ENCODE data around the gene UBR2.

DNA sequence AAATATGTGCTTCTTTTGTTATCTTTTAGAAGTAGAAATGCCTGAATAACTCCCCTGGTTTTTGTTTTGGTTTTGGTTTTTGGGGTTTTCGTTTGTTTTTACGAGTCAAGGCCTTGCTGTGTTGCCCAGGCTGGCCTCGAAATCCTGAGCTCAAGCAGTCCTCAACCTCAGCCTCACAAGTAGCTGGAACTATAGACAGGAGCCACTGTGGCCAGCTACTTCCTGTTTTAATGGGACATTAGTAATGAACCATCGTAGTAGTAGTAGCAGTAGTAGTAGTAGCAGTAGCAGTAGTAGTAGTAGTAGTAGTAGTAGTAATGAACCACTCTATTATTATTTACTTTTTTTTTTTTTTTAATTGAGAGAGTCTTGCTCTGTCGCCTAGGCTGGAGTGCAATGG is 66.0 kb downstream of the UBR2 start:
- TF ChIP-seq TAF1 (IDR thresholded peaks at IDR 0.05; ENCODE audit: borderline replicate concordance, insufficient read depth, low read length) (no peak), POLR2AphosphoS5 (IDR thresholded peaks at IDR 0.05; ENCODE audit: low read depth, low read length) (no peak), SIN3A (IDR thresholded peaks at IDR 0.05; ENCODE audit: borderline replicate concordance, insufficient read depth, low read length) (no peak), FOXP2 (optimal IDR thresholded peaks at IDR 0.05; ENCODE audit: borderline replicate concordance, extremely low read depth, extremely low read length, insufficient read depth) (no peak)
- TF ChIP-seq, protein P1, sequence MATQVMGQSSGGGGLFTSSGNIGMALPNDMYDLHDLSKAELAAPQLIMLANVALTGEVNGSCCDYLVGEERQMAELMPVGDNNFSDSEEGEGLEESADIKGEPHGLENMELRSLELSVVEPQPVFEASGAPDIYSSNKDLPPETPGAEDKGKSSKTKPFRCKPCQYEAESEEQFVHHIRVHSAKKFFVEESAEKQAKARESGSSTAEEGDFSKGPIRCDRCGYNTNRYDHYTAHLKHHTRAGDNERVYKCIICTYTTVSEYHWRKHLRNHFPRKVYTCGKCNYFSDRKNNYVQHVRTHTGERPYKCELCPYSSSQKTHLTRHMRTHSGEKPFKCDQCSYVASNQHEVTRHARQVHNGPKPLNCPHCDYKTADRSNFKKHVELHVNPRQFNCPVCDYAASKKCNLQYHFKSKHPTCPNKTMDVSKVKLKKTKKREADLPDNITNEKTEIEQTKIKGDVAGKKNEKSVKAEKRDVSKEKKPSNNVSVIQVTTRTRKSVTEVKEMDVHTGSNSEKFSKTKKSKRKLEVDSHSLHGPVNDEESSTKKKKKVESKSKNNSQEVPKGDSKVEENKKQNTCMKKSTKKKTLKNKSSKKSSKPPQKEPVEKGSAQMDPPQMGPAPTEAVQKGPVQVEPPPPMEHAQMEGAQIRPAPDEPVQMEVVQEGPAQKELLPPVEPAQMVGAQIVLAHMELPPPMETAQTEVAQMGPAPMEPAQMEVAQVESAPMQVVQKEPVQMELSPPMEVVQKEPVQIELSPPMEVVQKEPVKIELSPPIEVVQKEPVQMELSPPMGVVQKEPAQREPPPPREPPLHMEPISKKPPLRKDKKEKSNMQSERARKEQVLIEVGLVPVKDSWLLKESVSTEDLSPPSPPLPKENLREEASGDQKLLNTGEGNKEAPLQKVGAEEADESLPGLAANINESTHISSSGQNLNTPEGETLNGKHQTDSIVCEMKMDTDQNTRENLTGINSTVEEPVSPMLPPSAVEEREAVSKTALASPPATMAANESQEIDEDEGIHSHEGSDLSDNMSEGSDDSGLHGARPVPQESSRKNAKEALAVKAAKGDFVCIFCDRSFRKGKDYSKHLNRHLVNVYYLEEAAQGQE (IDR thresholded peaks at IDR 0.05; ENCODE audit: insufficient read depth in 1 of 2, low read depth in 2 of 2, low read length in 2 of 2), result no peak
